ENCODE results near the gene CCDC8. TPM values are rescaled to one million over a fixed set of nuclear protein-coding genes. Genes with fewer than 3 reads are reported as not detected.

Gene CCDC8
- total RNA-seq, 6 donors from 2014 or later = 6.0 to 14.3 (median 8.3) TPM

DNA sequence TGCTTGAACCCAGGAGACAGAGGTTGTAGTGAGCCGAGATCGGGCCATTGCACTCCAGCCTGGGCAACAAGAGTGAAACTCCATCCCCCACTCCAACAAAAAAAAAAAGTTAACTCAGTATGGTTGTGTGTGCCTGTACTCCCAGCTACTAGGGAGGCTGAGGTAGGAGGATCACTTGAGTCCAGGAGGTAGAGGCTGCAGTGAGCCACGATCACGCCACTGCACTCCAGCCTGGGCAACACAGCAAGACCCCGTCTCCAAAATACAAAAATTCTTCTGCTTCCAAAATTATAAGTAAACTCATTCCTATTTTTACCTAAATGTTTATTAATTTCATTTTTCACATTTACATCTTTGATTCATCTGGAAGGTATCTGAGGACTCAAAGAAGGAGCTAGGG is 43.6 kb upstream of the CCDC8 start:
- no peak for DNase-seq
- no peak overlapping the region for H3K27ac ChIP-seq
- no peaks in the 10 kb centered on the region for H3K9me3 ChIP-seq
- H3K36me3 ChIP-seq = no peaks in the 10 kb centered on the region
- no peak for ATAC-seq (ENCODE audit: low FRiP score in 2 of 2)
- TF ChIP-seq EP300 (IDR thresholded peaks at IDR 0.05) (no peak), POLR2AphosphoS5 (IDR thresholded peaks at IDR 0.05) (no peak), POLR2A (IDR thresholded peaks at IDR 0.05) (no peak)
- TF ChIP-seq, protein P1, sequence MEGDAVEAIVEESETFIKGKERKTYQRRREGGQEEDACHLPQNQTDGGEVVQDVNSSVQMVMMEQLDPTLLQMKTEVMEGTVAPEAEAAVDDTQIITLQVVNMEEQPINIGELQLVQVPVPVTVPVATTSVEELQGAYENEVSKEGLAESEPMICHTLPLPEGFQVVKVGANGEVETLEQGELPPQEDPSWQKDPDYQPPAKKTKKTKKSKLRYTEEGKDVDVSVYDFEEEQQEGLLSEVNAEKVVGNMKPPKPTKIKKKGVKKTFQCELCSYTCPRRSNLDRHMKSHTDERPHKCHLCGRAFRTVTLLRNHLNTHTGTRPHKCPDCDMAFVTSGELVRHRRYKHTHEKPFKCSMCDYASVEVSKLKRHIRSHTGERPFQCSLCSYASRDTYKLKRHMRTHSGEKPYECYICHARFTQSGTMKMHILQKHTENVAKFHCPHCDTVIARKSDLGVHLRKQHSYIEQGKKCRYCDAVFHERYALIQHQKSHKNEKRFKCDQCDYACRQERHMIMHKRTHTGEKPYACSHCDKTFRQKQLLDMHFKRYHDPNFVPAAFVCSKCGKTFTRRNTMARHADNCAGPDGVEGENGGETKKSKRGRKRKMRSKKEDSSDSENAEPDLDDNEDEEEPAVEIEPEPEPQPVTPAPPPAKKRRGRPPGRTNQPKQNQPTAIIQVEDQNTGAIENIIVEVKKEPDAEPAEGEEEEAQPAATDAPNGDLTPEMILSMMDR (IDR thresholded peaks at IDR 0.05) = no peak
- WGBS, 2 donors = 88 to 90% methylated on average over 5 of the region's 5 CpGs
- H3K4me3 ChIP-seq = no peak overlapping the region
- H3K4me1 ChIP-seq = no peaks in the 10 kb centered on the region
- no peaks in the 10 kb centered on the region for H3K27me3 ChIP-seq

- H3K36me3 ChIP-seq = no peaks in the 10 kb centered on the region
- H3K4me1 ChIP-seq = no peaks in the 10 kb centered on the region
- ATAC-seq (ENCODE audit: low FRiP score in 2 of 2) (no peak), DNase-seq (no peak)
- no peaks in the 10 kb centered on the region for H3K27me3 ChIP-seq
- H3K4me3 ChIP-seq = no peak overlapping the region
- H3K27ac ChIP-seq = no peak overlapping the region
- TF ChIP-seq, protein P1 (IDR thresholded peaks at IDR 0.05) = no peak
- TF ChIP-seq EP300 (IDR thresholded peaks at IDR 0.05) (no peak), POLR2A (IDR thresholded peaks at IDR 0.05) (no peak), POLR2AphosphoS5 (IDR thresholded peaks at IDR 0.05) (no peak)
- 34 to 54% methylated on average over 3 of the region's 3 CpGs for WGBS, 2 donors
- H3K9me3 ChIP-seq = peaks cover 0 to 3% (median 0%) of the 10 kb centered on the region in 4 donors
Measured at GRCh38 chr19:46454244-46454643, 40.9 kb upstream of the CCDC8 start.

- no peak overlapping the region for H3K27ac ChIP-seq
- no peak for DNase-seq
- TF ChIP-seq, protein P1 (IDR thresholded peaks at IDR 0.05) = no peak
- TF ChIP-seq POLR2A (IDR thresholded peaks at IDR 0.05) (no peak), EP300 (IDR thresholded peaks at IDR 0.05) (no peak), POLR2AphosphoS5 (IDR thresholded peaks at IDR 0.05) (no peak)
Measured at GRCh38 chr19:46453661-46454060, 40.3 kb upstream of the CCDC8 start.

DNA sequence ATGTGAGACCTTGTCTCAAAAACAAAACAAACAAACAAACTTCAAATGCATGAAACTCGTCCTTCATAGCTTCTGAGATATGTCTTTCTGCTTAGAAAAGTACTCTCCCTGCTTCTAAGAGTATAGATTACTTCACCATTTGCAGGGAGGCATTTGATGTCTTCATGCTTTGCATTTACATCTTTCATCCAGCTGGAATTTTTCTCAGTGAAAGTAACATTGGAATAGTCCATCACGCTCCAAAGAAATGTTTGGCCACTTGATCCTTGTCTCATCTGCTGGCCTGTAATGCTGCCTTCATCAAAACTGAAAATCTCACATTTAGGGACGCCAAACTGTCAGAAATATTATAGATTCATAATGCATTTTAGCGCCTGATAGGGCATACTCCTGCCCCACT is 38.8 kb upstream of the CCDC8 start:
- DNase-seq (no peak), ATAC-seq (ENCODE audit: low FRiP score in 2 of 2) (no peak)
- Histone ChIP-seq H3K36me3 (no peaks in the 10 kb centered on the region), H3K9me3 (peaks cover 0 to 3% (median 0%) of the 10 kb centered on the region in 4 donors), H3K4me3 (no peak overlapping the region), H3K4me1 (no peaks in the 10 kb centered on the region), H3K27ac (no peak overlapping the region), H3K27me3 (no peaks in the 10 kb centered on the region)
- 42 to 46% methylated on average over 4 of the region's 4 CpGs for WGBS, 2 donors
- TF ChIP-seq, protein P1 (IDR thresholded peaks at IDR 0.05) = no peak
- no peak for TF ChIP-seq POLR2A (IDR thresholded peaks at IDR 0.05)
- no peak for TF ChIP-seq POLR2AphosphoS5 (IDR thresholded peaks at IDR 0.05)
- no peak for TF ChIP-seq EP300 (IDR thresholded peaks at IDR 0.05)

More at GRCh38 chr19:46453661-46454060, 40.3 kb upstream of the CCDC8 start:
- Histone ChIP-seq H3K27me3 (no peaks in the 10 kb centered on the region), H3K9me3 (peaks cover 0 to 3% (median 0%) of the 10 kb centered on the region in 4 donors), H3K4me3 (no peak overlapping the region), H3K36me3 (no peaks in the 10 kb centered on the region), H3K4me1 (no peaks in the 10 kb centered on the region)
- 73 to 74% methylated on average over 6 of the region's 6 CpGs for WGBS, 2 donors
- ATAC-seq (ENCODE audit: low FRiP score in 2 of 2) = no peak

GRCh38 chr19:46451352-46451751 is 38.0 kb upstream of the CCDC8 start:
- H3K9me3 ChIP-seq = peaks cover 0 to 3% (median 0%) of the 10 kb centered on the region in 4 donors
- no peak overlapping the region for H3K4me3 ChIP-seq
- 62 to 73% methylated on average over 6 of the region's 6 CpGs for WGBS, 2 donors
- ATAC-seq (ENCODE audit: low FRiP score in 2 of 2) (no peak), DNase-seq (no peak)
- no peaks in the 10 kb centered on the region for H3K4me1 ChIP-seq
- TF ChIP-seq EP300 (IDR thresholded peaks at IDR 0.05) (no peak), POLR2AphosphoS5 (IDR thresholded peaks at IDR 0.05) (no peak), POLR2A (IDR thresholded peaks at IDR 0.05) (no peak)
- TF ChIP-seq, protein P1 (IDR thresholded peaks at IDR 0.05) = no peak
- H3K27ac ChIP-seq = no peak overlapping the region
- no peaks in the 10 kb centered on the region for H3K27me3 ChIP-seq
- no peaks in the 10 kb centered on the region for H3K36me3 ChIP-seq

All from upper lobe of left lung (tissue), 6 donors.